ENCODE measurements around the gene CCDC169. TPM values are rescaled to one million over a fixed set of nuclear protein-coding genes. Genes with fewer than 3 reads are reported as not detected.

CCDC169 gene
- total RNA-seq, 3 donors from 2014 or later (not counting 1 experiment from before 2014, with no cell fraction given): not detected

- WGBS (ENCODE audit: insufficient coverage): 82% methylated on average over 6 of the region's 6 CpGs
- ATAC-seq (no peak), DNase-seq (no peak)
- Histone ChIP-seq H3K4me1 (ENCODE audit: control insufficient read depth, insufficient read depth, low read length) (no peaks in the 10 kb centered on the region), H3K27me3 (ENCODE audit: control insufficient read depth, insufficient read depth, low read length) (no peaks in the 10 kb centered on the region), H3K36me3 (ENCODE audit: control insufficient read depth, insufficient read depth, low read length) (no peaks in the 10 kb centered on the region), H3K4me3 (ENCODE audit: low read length) (no peak overlapping the region), H3K27ac (ENCODE audit: low read length) (no peak overlapping the region), H3K9me3 (ENCODE audit: control insufficient read depth, insufficient read depth, low read length) (no peaks in the 10 kb centered on the region)
- intact Hi-C loops (cut with micrococcal nuclease): no loop called here
- TF ChIP-seq CTCF (IDR thresholded peaks at IDR 0.05): no peak
- no peaks in the 10 kb centered on the region for H3K36me3 Mint-ChIP-seq
- no peaks in the 10 kb centered on the region for H3K4me1 Mint-ChIP-seq
- no peaks in the 10 kb centered on the region for H3K27me3 Mint-ChIP-seq (ENCODE audit: low read depth in 2 of 2)
- peaks cover 14 to 16% of the 10 kb centered on the region in 2 donors for H3K9me3 Mint-ChIP-seq
- no peak overlapping the region for H3K4me3 Mint-ChIP-seq
- H3K27ac Mint-ChIP-seq: no peak overlapping the region
Observed at GRCh38 chr13:36192166-36192565, 105.4 kb downstream of the CCDC169 start.

GRCh38 chr13:36190771-36191170 is 106.8 kb downstream of the CCDC169 start:
- WGBS (ENCODE audit: insufficient coverage): 91% methylated on average over 2 of the region's 3 CpGs
- H3K36me3 ChIP-seq (ENCODE audit: control insufficient read depth, insufficient read depth, low read length): no peaks in the 10 kb centered on the region
- no peak for DNase-seq
- intact Hi-C loops (cut with micrococcal nuclease): no loop called here
- no peaks in the 10 kb centered on the region for H3K27me3 ChIP-seq (ENCODE audit: control insufficient read depth, insufficient read depth, low read length)
- H3K4me1 ChIP-seq (ENCODE audit: control insufficient read depth, insufficient read depth, low read length): no peaks in the 10 kb centered on the region
- Mint-ChIP-seq H3K27ac (no peak overlapping the region), H3K27me3 (ENCODE audit: low read depth in 2 of 2) (no peaks in the 10 kb centered on the region), H3K4me3 (no peak overlapping the region), H3K4me1 (no peaks in the 10 kb centered on the region), H3K9me3 (peaks cover 11 to 12% of the 10 kb centered on the region in 2 donors), H3K36me3 (no peaks in the 10 kb centered on the region)
- TF ChIP-seq CTCF (IDR thresholded peaks at IDR 0.05): no peak
- H3K9me3 ChIP-seq (ENCODE audit: control insufficient read depth, insufficient read depth, low read length): no peaks in the 10 kb centered on the region
- H3K4me3 ChIP-seq (ENCODE audit: low read length): no peak overlapping the region
- no peak overlapping the region for H3K27ac ChIP-seq (ENCODE audit: low read length)
- ATAC-seq: no peak

- Mint-ChIP-seq H3K36me3 (no peaks in the 10 kb centered on the region), H3K27ac (no peak overlapping the region), H3K4me3 (no peak overlapping the region), H3K9me3 (peaks cover 11 to 12% of the 10 kb centered on the region in 2 donors), H3K27me3 (ENCODE audit: low read depth in 2 of 2) (no peaks in the 10 kb centered on the region), H3K4me1 (no peaks in the 10 kb centered on the region)
- TF ChIP-seq CTCF (IDR thresholded peaks at IDR 0.05): no peak
- DNase-seq: no peak
- no peak overlapping the region for H3K4me3 ChIP-seq (ENCODE audit: low read length)
- no peak for ATAC-seq
- WGBS (ENCODE audit: insufficient coverage): 92% methylated on average over 1 of the region's 1 CpG
- H3K27me3 ChIP-seq (ENCODE audit: control insufficient read depth, insufficient read depth, low read length): no peaks in the 10 kb centered on the region
- no peaks in the 10 kb centered on the region for H3K36me3 ChIP-seq (ENCODE audit: control insufficient read depth, insufficient read depth, low read length)
- intact Hi-C loops (cut with micrococcal nuclease): no loop called here
- H3K4me1 ChIP-seq (ENCODE audit: control insufficient read depth, insufficient read depth, low read length): no peaks in the 10 kb centered on the region
- H3K9me3 ChIP-seq (ENCODE audit: control insufficient read depth, insufficient read depth, low read length): no peaks in the 10 kb centered on the region
- no peak overlapping the region for H3K27ac ChIP-seq (ENCODE audit: low read length)
Observed at GRCh38 chr13:36188441-36188840, 109.2 kb downstream of the CCDC169 start.

GRCh38 chr13:36183901-36184300 is 113.7 kb downstream of the CCDC169 start:
- no peak for ATAC-seq
- Histone ChIP-seq H3K27ac (ENCODE audit: low read length) (no peak overlapping the region), H3K4me1 (ENCODE audit: control insufficient read depth, insufficient read depth, low read length) (no peaks in the 10 kb centered on the region), H3K27me3 (ENCODE audit: control insufficient read depth, insufficient read depth, low read length) (no peaks in the 10 kb centered on the region), H3K9me3 (ENCODE audit: control insufficient read depth, insufficient read depth, low read length) (no peaks in the 10 kb centered on the region), H3K36me3 (ENCODE audit: control insufficient read depth, insufficient read depth, low read length) (no peaks in the 10 kb centered on the region), H3K4me3 (ENCODE audit: low read length) (no peak overlapping the region)
- H3K4me3 Mint-ChIP-seq: no peak overlapping the region
- no peak for DNase-seq
- no peak for TF ChIP-seq CTCF (IDR thresholded peaks at IDR 0.05)
- no peak overlapping the region for H3K27ac Mint-ChIP-seq
- H3K36me3 Mint-ChIP-seq: no peaks in the 10 kb centered on the region
- H3K9me3 Mint-ChIP-seq: peaks cover 10 to 14% of the 10 kb centered on the region in 2 donors
- H3K27me3 Mint-ChIP-seq (ENCODE audit: low read depth in 2 of 2): no peaks in the 10 kb centered on the region
- no peaks in the 10 kb centered on the region for H3K4me1 Mint-ChIP-seq
- intact Hi-C loops (cut with micrococcal nuclease): no loop called here
